Liver (tissue), 9 donors: ENCODE measurements around the gene CNIH3. TPM values are rescaled to one million over a fixed set of nuclear protein-coding genes. Genes with fewer than 3 reads are reported as not detected.

Experiments used
- DNase-seq: peaks from one replicate; pipeline ENCODE4 v3.0.0-alpha.2; 2017; ENCODE audit warnings: low spot score
- H3K27ac ChIP-seq, 2 donors: one replicate each; pipeline ENCODE4 v1.7.0; 2013; ENCODE audit warnings: inconsistent platforms in 2 of 2, low read length in 2 of 2, control low read depth in 1 of 2, low read depth in 1 of 2, mild to moderate bottlenecking in 1 of 2
- H3K27me3 ChIP-seq, 4 donors: one replicate each; pipeline versions ENCODE4 v1.6.1 to v1.7.0; 2013; ENCODE audit warnings: low read length in 3 of 4, inconsistent platforms in 1 of 4, mild to moderate bottlenecking in 1 of 4, moderate library complexity in 1 of 4; ENCODE audit not compliant: control insufficient read depth in 4 of 4, insufficient read depth in 4 of 4
- H3K36me3 ChIP-seq, 4 donors: one replicate each; pipeline versions ENCODE4 v1.6.1 to v1.7.0; 2013; ENCODE audit warnings: low read length in 3 of 4, mild to moderate bottlenecking in 3 of 4, low read depth in 1 of 4, moderate library complexity in 1 of 4; ENCODE audit not compliant: control insufficient read depth in 4 of 4, insufficient read depth in 3 of 4
- H3K4me1 ChIP-seq, 4 donors: one replicate each; pipeline versions ENCODE4 v1.6.1 to v1.7.0; 2013; ENCODE audit warnings: low read length in 3 of 4, mild to moderate bottlenecking in 3 of 4, moderate library complexity in 1 of 4; ENCODE audit not compliant: control insufficient read depth in 4 of 4, insufficient read depth in 4 of 4
- H3K4me3 ChIP-seq, 3 donors: one replicate each; pipeline versions ENCODE4 v1.6.1 to v1.7.0; 2013; ENCODE audit warnings: low read length in 3 of 3, control low read depth in 1 of 3, low read depth in 1 of 3, mild to moderate bottlenecking in 1 of 3
- H3K9ac ChIP-seq, 2 donors: one replicate each; pipeline ENCODE4 v1.7.0; 2013; ENCODE audit warnings: low read length in 2 of 2, mild to moderate bottlenecking in 2 of 2, moderate library complexity in 2 of 2, control low read depth in 1 of 2, low read depth in 1 of 2
- H3K9me3 ChIP-seq, 4 donors: one replicate each; pipeline versions ENCODE4 v1.6.1 to v1.7.0; 2013; ENCODE audit warnings: low read length in 3 of 4; ENCODE audit not compliant: control insufficient read depth in 4 of 4
- ATF3 ChIP-seq: IDR thresholded peaks from 2 replicates; pipeline ENCODE4 v1.6.1; 2016; ENCODE audit warnings: antibody characterized with exemption
- CTCF ChIP-seq: fragments of 150-350 bp; IDR thresholded peaks from 2 replicates; pipeline ENCODE4 v1.5.1; 2017; ENCODE audit warnings: improper control_type of control experiment, low read depth, low read length; ENCODE audit not compliant: missing input control
- EGR1 ChIP-seq, 2 donors: IDR thresholded peaks; 2 replicates each; pipeline ENCODE4 v1.6.1; 2016 to 2018; ENCODE audit warnings: antibody characterized with exemption in 2 of 2, low read depth in 2 of 2
- FOXA1 ChIP-seq: IDR thresholded peaks from 2 replicates; pipeline ENCODE4 v1.6.1; 2016; ENCODE audit warnings: antibody characterized with exemption
- FOXA2 ChIP-seq: IDR thresholded peaks from 2 replicates; pipeline ENCODE4 v1.6.1; 2016; ENCODE audit warnings: antibody characterized with exemption
- GABPA ChIP-seq, 2 donors: IDR thresholded peaks in 1 of 2; conservative IDR thresholded peaks in 1 of 2; 2 replicates each; pipeline ENCODE4 v1.6.1; 2016; ENCODE audit warnings: antibody characterized with exemption in 2 of 2, mild to moderate bottlenecking in 1 of 2, moderate library complexity in 1 of 2
- HNF4A ChIP-seq, 2 donors: conservative IDR thresholded peaks; 2 replicates each; pipeline ENCODE4 v1.6.1; 2016; ENCODE audit warnings: antibody characterized with exemption in 2 of 2, mild to moderate bottlenecking in 2 of 2
- HNF4G ChIP-seq: IDR thresholded peaks from 2 replicates; pipeline ENCODE4 v1.6.1; 2016; ENCODE audit warnings: antibody characterized with exemption
- JUND ChIP-seq, 2 donors: IDR thresholded peaks; 2 replicates each; pipeline ENCODE4 v1.6.1; 2016; ENCODE audit warnings: antibody characterized with exemption in 2 of 2
- MAX ChIP-seq: IDR thresholded peaks from 2 replicates; pipeline ENCODE4 v1.6.1; 2016; ENCODE audit warnings: antibody characterized with exemption
- NR2F2 ChIP-seq: IDR thresholded peaks from 2 replicates; pipeline ENCODE4 v1.6.1; 2016; ENCODE audit warnings: antibody characterized with exemption
- RAD21 ChIP-seq, 2 donors: IDR thresholded peaks; 2 replicates each; pipeline ENCODE4 v1.6.1; 2016; ENCODE audit warnings: antibody characterized with exemption in 2 of 2, mild to moderate bottlenecking in 2 of 2
- REST ChIP-seq: IDR thresholded peaks from 2 replicates; pipeline ENCODE4 v1.6.1; 2016; ENCODE audit warnings: antibody characterized with exemption, mild to moderate bottlenecking
- RXRA ChIP-seq, 2 donors: IDR thresholded peaks; 2 replicates each; pipeline ENCODE4 v1.6.1; 2017 to 2018; ENCODE audit warnings: antibody characterized with exemption in 2 of 2, mild to moderate bottlenecking in 1 of 2
- SP1 ChIP-seq: IDR thresholded peaks from 2 replicates; pipeline ENCODE4 v1.6.1; 2018; ENCODE audit warnings: antibody characterized with exemption, mild to moderate bottlenecking
- TAF1 ChIP-seq: conservative IDR thresholded peaks from 2 replicates; pipeline ENCODE4 v1.6.1; 2016; ENCODE audit warnings: antibody characterized with exemption, mild to moderate bottlenecking
- YY1 ChIP-seq: IDR thresholded peaks from 2 replicates; pipeline ENCODE4 v1.6.1; 2016; ENCODE audit warnings: antibody characterized with exemption, mild to moderate bottlenecking
- ZBTB33 ChIP-seq: IDR thresholded peaks from 2 replicates; pipeline ENCODE4 v1.6.1; 2016; ENCODE audit warnings: antibody characterized with exemption
- WGBS: extraction: QIAGEN DNeasy Blood & Tissue Kit; methylation state at CpG from one replicate; pipeline ENCODE4 v1.1.7; 2013; 5-methylcytosine and 5-hydroxymethylcytosine counted together
- polyA plus RNA-seq, 2 donors: library from polyadenylated mRNA; stranded (reverse) in 1 of 2; unstranded in 1 of 2; fragments of 200-250 nt in 1 of 2; fragments of >200 nt in 1 of 2; fragmentation: Nextera tagmentation in 1 of 2; extraction: Ambion mirVana in 1 of 2; gene quantifications; one replicate each; pipeline versions ENCODE4 v1.2.1 to v1.2.3, GENCODE V29; 2013 to 2015
- total RNA-seq, 2 donors: library from RNA; depleted of rRNA; stranded (reverse); fragments of >200 nt; gene quantifications; one replicate each; pipeline ENCODE4 v1.2.3, GENCODE V29; 2014
- donor health status: healthy.
- donor health status: healthy.
- donor health status: healthy.
- donor health status: healthy.
- donor health status: healthy.

CNIH3 gene
- total and polyA plus RNA-seq, 4 donors = 0.39 to 1.0 (median 0.93) TPM

- Histone ChIP-seq H3K9me3 (no peaks in the 10 kb centered on the region), H3K27ac (no peak overlapping the region), H3K4me3 (no peak overlapping the region), H3K27me3 (peaks cover 0 to 6% (median 4%) of the 10 kb centered on the region in 4 donors), H3K4me1 (no peaks in the 10 kb centered on the region), H3K36me3 (no peaks in the 10 kb centered on the region), H3K9ac (no peak overlapping the region)
- no peak for DNase-seq
- TF ChIP-seq MAX (no peak), RAD21 (IDR thresholded peaks at IDR 0.05) (no peak), EGR1 (IDR thresholded peaks at IDR 0.05; ENCODE audit: low read depth in 2 of 2) (no peak), RXRA (IDR thresholded peaks at IDR 0.05) (no peak), HNF4A (conservative IDR thresholded peaks at IDR 0.05) (no peak), HNF4G (no peak), JUND (IDR thresholded peaks at IDR 0.05) (no peak), FOXA2 (no peak), NR2F2 (no peak), TAF1 (no peak), SP1 (no peak), YY1 (no peak), ZBTB33 (no peak), CTCF (no peak), GABPA (IDR thresholded peaks at IDR 0.05 in 1 of 2, conservative IDR thresholded peaks at IDR 0.05 in 1 of 2) (no peak), FOXA1 (no peak), REST (no peak), ATF3 (no peak)
- 82% methylated on average over 5 of the region's 5 CpGs for WGBS
Measured at GRCh38 chr1:224623310-224623714, 7.2 kb downstream of the CNIH3 start.
